T-helper 17 cell (primary cell): ENCODE results near the gene MBD3. TPM values are rescaled to one million over a fixed set of nuclear protein-coding genes. Genes with fewer than 3 reads are reported as not detected.
A peak's percentile ranks its signal among the peaks of the same experiment; 100 is the strongest.

Experiments used
- ATAC-seq: fragments of 150-1000 bp; cut with Tn5 transposase; 2 replicates; pipeline ENCODE4 v1.10.0; 2021; ENCODE audit warnings: mild to moderate bottlenecking, moderate library complexity
- DNase-seq, 3 donors: peaks; one replicate each; pipeline versions ENCODE4 v3.0.0 to v3.0.0-alpha.2; 2020 to 2021
- H3K9me3 ChIP-seq: one replicate; pipeline ENCODE4 v1.7.0; 2013; ENCODE audit warnings: low read length, mild to moderate bottlenecking; ENCODE audit not compliant: control insufficient read depth, poor library complexity, severe bottlenecking
- H3K27ac Mint-ChIP-seq: one replicate; pipeline ENCODE4 v1.8.0; 2022; ENCODE audit warnings: mild to moderate bottlenecking, moderate library complexity, mixed read lengths
- H3K27me3 Mint-ChIP-seq: one replicate; pipeline ENCODE4 v1.8.0; 2022; ENCODE audit warnings: mixed read lengths
- H3K36me3 Mint-ChIP-seq: one replicate; pipeline ENCODE4 v1.8.0; 2022; ENCODE audit warnings: low read depth, mixed read lengths
- H3K4me1 Mint-ChIP-seq: one replicate; pipeline ENCODE4 v1.8.0; 2022; ENCODE audit warnings: mild to moderate bottlenecking, mixed read lengths
- H3K4me3 Mint-ChIP-seq: one replicate; pipeline ENCODE4 v1.8.0; 2022; ENCODE audit warnings: mild to moderate bottlenecking, moderate library complexity, mixed read lengths
- total RNA-seq, 4 donors: library from RNA in 2 of 4; stranded (reverse) in 2 of 4; gene quantifications; one replicate each; pipeline ENCODE4 v1.2.3 and lab custom pipeline; 2022 to 2026

The MBD3 gene
- total RNA-seq, 2 donors from 2014 or later = 37.9 to 40.6 TPM

DNA sequence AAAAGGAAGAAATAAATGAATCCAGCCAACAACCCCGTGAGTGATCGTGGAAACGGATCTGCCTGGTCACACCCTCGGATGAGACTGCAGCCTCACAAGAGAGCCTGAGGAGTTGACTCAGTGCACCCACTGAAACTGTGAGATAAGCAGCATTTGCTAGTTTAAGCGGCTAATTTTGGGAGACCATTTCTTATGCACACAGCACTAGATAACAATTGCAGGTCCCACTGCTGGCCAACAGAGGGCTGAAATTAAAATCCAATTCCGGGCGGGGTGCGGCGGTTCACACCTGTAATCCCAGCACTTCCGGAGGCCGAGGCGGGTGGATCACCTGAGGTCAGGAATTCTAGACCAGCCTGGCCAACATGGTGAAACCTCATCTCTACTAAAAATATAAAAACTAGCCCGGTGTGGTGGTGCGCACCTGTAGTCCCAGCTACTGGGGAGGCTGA lies 9.0 kb upstream of the MBD3 start:
- no peak for ATAC-seq
- Mint-ChIP-seq H3K27me3 (no peaks in the 10 kb centered on the region), H3K27ac (no peak overlapping the region), H3K36me3 (no peaks in the 10 kb centered on the region), H3K4me1 (peaks cover 25% of the 10 kb centered on the region), H3K4me3 (no peak overlapping the region)
- H3K9me3 ChIP-seq = no peaks in the 10 kb centered on the region
- no peak for DNase-seq

DNA sequence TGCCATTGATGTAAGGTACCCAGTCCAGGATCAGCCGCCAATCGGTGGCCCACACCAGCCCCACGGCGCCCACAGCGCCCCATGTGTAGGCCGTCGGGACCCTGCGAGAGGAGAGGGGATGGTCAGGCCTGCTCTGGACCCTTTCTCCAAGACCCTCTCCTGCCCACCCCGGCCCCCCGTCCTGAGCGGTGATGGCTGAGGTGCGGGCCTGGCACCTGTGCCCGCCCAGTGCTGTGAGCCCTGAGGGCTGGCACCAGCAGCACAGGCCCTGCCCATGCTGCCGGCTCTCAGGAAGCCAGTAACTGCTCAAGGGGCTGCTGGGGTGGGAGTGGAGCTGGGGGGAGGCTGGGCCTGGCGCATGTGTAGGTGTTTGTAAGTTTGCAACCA lies 6.8 kb upstream of the MBD3 start:
- Mint-ChIP-seq H3K4me1 (peaks cover 16% of the 10 kb centered on the region), H3K4me3 (no peak overlapping the region), H3K27ac (no peak overlapping the region), H3K36me3 (no peaks in the 10 kb centered on the region), H3K27me3 (no peaks in the 10 kb centered on the region)
- no peak for ATAC-seq
- DNase-seq = no peak
- no peaks in the 10 kb centered on the region for H3K9me3 ChIP-seq

DNA sequence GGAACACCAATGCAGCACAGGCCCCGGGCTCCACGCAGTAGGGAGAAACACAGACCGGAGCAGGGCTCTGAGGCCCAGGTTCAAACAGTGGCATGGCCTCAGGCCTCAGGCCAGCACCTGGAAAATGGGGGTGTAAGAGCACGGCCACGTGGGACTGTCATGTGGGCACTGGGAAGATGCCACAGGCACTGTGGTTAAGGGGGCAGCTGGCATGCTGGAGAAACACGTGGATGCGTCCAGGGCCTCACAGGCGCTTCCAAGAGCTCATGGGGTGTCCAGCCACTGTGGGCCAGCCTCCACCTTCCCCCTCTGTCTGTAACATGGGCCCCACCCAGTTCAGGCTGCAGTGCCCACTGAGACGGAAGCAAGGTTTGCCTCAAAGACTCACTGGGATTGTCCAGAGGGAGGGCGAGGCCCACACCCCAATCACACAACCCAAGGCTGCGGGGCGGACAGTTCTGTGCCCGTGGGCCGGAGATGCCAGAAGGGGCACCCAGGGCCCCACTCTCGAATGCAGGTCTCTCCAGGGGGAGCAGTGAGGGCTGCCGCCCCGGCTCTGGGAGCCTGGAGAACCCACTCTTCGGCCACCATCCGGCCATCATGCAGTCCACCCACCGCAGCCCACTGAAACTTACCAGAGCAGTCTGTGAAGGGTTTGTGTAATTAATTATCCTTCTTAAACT lies 6.3 kb upstream of the MBD3 start:
- no peak overlapping the region for H3K4me3 Mint-ChIP-seq
- H3K9me3 ChIP-seq = no peaks in the 10 kb centered on the region
- no peak overlapping the region for H3K27ac Mint-ChIP-seq
- ATAC-seq (no peak), DNase-seq (no peak)
- H3K27me3 Mint-ChIP-seq = no peaks in the 10 kb centered on the region
- no peaks in the 10 kb centered on the region for H3K36me3 Mint-ChIP-seq
- peaks cover 11% of the 10 kb centered on the region for H3K4me1 Mint-ChIP-seq

DNA sequence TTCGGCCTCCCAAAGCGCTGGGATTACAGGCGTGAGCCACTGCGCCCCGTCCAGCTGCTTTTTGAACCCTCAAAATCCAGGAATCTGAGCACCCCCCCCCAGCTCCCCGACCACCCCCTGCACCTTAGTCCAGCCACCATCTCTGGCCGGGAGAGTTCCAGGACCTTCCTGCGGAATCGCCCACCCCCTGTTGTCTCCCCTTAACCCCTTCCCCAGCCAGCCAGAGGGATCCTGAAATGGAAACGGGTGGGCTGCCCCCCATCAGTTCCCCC lies 772 bp upstream of the MBD3 start:
- peaks cover 17% of the 10 kb centered on the region for H3K4me1 Mint-ChIP-seq
- no peaks in the 10 kb centered on the region for H3K36me3 Mint-ChIP-seq
- DNase-seq (no peak), ATAC-seq (no peak)
- H3K27ac Mint-ChIP-seq = peak overlapping the region; percentile 90
- H3K4me3 Mint-ChIP-seq = peak overlapping the region; percentile 91
- H3K9me3 ChIP-seq = no peaks in the 10 kb centered on the region
- H3K27me3 Mint-ChIP-seq = no peaks in the 10 kb centered on the region

DNA sequence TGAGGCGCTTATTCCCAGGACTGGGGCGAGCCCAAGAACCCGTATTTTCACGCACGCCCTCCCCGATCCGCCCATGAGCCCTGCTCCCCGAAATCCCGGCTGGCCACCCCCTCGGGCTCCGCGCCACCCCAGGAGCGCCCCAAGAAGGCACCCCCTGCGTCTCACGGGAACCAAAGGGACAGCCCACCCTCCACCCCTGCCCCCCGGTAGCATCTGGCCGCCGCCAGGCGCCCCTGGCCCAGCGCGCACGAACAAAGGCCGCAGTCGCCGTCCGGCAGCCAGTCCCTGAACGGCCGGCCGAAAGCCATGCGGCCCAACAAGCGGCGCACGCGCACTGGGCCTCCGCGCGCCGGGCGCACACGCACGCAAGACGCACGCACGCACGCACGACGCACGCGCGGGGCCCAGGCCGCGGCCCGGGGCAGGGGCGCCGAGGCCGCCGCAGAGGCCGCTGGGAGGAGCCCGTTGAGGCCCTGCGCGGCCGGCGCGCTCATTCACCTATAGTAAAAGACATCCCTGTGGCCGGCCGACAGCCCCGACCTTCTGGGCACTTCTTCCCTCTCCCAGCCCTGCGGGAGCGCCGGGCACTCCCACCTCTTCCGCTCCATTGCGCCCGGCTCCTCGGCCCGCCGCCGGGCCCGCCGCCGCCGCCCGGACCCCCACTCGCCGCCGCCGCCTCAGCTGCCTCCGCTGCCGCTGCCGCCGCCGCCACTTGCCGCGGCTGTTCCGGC lies 476 bp downstream of the MBD3 start:
- no peaks in the 10 kb centered on the region for H3K36me3 Mint-ChIP-seq
- no peaks in the 10 kb centered on the region for H3K27me3 Mint-ChIP-seq
- peak overlapping the region; percentile 89 for H3K4me3 Mint-ChIP-seq
- peak; percentile 77 to 84 (median 78) for DNase-seq
- H3K27ac Mint-ChIP-seq = peak overlapping the region; percentile 90
- H3K4me1 Mint-ChIP-seq = peaks cover 19% of the 10 kb centered on the region
- ATAC-seq = peak; percentile 86
- no peaks in the 10 kb centered on the region for H3K9me3 ChIP-seq

DNA sequence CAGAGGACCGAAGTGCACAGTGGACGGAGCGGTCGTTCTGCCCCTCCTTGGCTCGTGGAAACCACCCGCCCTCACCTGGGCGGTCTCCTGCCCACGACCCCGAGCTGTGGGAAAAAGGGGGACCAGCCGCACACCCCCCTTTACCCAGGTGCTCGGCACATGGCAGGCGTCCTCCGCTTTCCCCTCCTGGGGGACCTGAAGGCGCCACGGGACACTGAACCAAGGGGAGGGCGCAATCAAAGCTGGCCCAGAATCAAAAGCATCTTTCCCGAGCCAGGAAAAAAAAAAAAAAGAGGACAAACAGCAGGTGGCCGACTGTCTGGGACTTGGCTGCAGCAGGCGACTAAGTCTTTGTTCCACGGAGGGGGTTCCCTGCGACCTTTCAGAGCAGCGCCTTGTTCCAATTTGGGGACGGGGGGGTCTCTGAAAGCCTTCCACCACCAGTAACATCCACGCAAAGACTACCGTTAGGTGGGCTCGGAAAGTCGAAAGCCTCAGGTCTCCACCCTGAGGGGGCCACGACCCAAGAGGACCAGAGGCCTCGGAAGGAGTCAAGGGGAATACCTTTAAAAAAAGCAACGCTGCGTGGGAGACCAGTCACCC lies 1.1 kb downstream of the MBD3 start:
- no peak for ATAC-seq

DNA sequence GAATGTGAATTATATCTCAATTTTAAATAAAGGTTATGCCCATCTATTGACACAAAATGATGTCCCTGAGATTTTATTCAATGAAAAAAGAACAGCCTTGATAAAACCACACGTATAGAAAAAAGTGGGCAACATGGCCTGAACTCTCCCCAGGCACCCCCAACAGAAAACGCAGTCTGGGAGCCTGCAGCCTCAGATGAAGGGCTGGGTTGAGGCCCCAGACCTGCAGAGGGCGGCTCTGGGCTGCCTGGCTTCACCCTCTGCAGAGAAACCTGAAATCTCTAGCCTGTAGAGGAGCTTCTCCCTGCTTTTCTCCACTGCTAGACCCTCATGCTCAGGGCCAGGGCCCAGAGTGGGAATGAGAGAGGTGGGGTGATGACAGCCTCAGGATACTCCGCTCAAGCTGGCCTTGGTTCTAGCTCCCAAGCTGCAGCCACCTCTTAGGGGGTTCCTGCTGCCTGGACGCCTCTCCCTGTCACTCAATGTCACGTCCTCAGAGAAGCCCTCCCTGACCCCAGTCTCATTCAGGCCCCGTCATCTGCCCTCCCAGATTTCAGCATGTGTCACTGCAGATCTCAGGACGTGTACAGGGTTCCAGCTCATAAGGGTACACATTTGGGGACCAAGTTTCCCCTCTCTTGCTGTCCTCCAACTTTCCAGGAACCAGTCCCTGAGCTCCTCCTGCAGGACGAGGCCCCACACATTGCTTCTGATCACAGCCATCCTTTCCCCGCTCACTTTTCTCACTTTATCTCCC lies 1.8 kb downstream of the MBD3 start:
- Mint-ChIP-seq H3K27me3 (no peaks in the 10 kb centered on the region), H3K27ac (peak overlapping the region; percentile 90), H3K36me3 (no peaks in the 10 kb centered on the region), H3K4me1 (peaks cover 19% of the 10 kb centered on the region), H3K4me3 (peak overlapping the region; percentile 89)
- no peaks in the 10 kb centered on the region for H3K9me3 ChIP-seq
- DNase-seq (no peak), ATAC-seq (no peak)

More for the DNA sequence above, 1.1 kb downstream of the MBD3 start:
- DNase-seq = no peak
- peak overlapping the region; percentile 90 for H3K27ac Mint-ChIP-seq
- H3K9me3 ChIP-seq = no peaks in the 10 kb centered on the region
- H3K27me3 Mint-ChIP-seq = no peaks in the 10 kb centered on the region
- peaks cover 19% of the 10 kb centered on the region for H3K4me1 Mint-ChIP-seq
- peak overlapping the region; percentile 89 for H3K4me3 Mint-ChIP-seq
- no peaks in the 10 kb centered on the region for H3K36me3 Mint-ChIP-seq

DNA sequence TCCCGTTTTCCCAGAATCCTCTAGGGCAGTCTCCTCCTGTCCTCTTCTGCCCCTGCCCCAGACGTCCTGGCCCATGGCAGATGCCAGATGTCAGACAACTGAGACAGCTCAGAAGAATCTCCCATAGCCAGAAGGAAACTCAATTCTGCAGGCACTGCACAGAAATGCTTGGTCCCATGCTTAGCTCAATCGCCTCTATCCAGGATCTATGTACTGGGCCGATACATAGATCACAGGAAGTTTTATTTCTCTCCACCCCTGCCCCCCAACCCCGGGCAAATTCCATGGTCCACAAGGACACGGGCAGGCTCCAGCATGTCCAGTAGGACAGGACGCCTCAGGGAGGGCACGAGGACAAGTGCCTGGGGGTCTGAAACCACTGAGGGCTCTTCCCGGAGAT lies 4.8 kb downstream of the MBD3 start:
- ATAC-seq = no peak
- Mint-ChIP-seq H3K4me3 (no peak overlapping the region), H3K27ac (no peak overlapping the region), H3K36me3 (no peaks in the 10 kb centered on the region), H3K27me3 (no peaks in the 10 kb centered on the region), H3K4me1 (peaks cover 15% of the 10 kb centered on the region)
- H3K9me3 ChIP-seq = no peaks in the 10 kb centered on the region
- no peak for DNase-seq

DNA sequence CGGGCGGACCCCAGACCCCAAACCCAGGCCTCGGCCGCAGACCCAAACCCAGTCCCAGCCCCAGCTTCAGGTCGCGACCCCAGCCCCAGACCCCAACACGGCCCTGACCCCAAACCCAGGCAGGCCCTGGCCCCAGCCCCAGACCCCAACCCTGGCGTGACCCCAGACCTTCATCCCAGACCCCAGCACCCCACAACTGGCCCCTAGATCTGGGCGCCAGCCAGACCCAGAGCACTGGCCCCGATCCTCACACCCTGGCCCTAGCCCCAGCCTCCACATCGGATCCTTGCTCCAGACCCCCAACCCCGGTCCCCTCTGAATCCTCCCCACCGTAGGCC lies 7.5 kb downstream of the MBD3 start:
- no peak overlapping the region for H3K4me3 Mint-ChIP-seq
- no peak overlapping the region for H3K27ac Mint-ChIP-seq
- ATAC-seq = no peak

DNA sequence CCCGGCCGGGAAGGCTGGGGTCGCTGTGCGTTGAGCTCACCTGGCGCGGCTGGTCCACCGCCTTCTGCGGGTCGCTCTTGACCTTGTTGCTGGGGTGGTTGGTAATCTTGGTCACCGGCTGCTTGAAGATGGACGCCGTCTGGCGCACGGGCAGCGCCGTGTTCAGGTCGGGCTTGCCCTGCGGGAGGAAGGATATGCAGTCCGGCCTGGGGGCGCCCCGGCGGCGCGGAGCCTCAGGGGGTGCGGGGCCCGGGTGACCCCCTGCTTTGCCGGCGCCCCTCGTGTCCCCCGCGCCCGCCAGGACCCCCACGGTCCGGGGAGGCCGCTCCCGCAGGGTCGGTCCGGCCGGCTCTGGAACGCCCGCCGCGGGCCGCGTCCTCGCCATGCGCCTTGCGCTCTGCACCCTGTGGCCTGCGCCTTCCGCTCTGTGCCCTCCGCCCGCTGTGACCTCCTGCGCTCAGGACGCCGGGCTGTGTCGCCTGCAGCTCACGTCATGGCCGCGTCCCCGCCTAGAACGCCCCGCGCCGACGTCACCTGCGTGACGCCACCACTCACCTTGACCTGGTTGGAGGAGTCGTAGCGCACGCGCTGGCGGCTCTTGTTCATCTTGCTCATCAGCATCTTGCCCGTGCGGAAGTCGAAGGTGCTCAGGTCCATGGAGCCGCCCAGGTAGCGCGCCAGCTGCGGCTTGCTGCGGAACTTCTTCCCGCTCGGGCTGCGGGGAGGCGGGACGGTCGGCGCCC lies 8.0 kb downstream of the MBD3 start:
- no peak overlapping the region for H3K27ac Mint-ChIP-seq
- ATAC-seq = no peak
- H3K4me3 Mint-ChIP-seq = no peak overlapping the region

More for the DNA sequence above, 7.5 kb downstream of the MBD3 start:
- Mint-ChIP-seq H3K27me3 (no peaks in the 10 kb centered on the region), H3K36me3 (no peaks in the 10 kb centered on the region), H3K4me1 (peaks cover 8% of the 10 kb centered on the region)
- DNase-seq = no peak
- no peaks in the 10 kb centered on the region for H3K9me3 ChIP-seq

DNA sequence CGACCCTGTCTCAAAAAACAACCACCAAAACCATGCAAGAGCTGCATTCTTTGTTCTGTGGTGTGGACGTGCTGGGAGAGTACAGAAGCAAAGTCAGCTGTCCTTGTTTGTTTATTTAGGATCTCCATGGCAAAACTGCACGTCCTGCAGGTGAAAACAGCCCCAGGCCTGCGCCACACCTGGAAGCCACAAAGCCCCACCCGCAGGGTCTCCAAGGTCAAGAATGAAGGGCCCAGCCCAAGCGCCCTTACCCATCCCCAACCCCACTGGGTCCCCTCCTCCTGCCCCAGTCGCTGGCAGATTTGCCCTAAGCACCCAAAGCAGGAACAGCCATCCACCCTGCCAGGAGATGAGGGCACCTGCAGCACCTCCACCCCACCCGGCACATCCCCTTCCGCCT lies 10.5 kb downstream of the MBD3 start:
- H3K36me3 Mint-ChIP-seq = peaks cover 2% of the 10 kb centered on the region
- H3K27me3 Mint-ChIP-seq = no peaks in the 10 kb centered on the region
- no peak for ATAC-seq
- peaks cover 2% of the 10 kb centered on the region for H3K4me1 Mint-ChIP-seq
- no peak overlapping the region for H3K27ac Mint-ChIP-seq
- H3K4me3 Mint-ChIP-seq = no peak overlapping the region
- no peaks in the 10 kb centered on the region for H3K9me3 ChIP-seq
- no peak for DNase-seq

More for the DNA sequence above, 8.0 kb downstream of the MBD3 start:
- H3K36me3 Mint-ChIP-seq = peaks cover 2% of the 10 kb centered on the region
- DNase-seq = no peak
- no peaks in the 10 kb centered on the region for H3K27me3 Mint-ChIP-seq
- peaks cover 6% of the 10 kb centered on the region for H3K4me1 Mint-ChIP-seq
- no peaks in the 10 kb centered on the region for H3K9me3 ChIP-seq

DNA sequence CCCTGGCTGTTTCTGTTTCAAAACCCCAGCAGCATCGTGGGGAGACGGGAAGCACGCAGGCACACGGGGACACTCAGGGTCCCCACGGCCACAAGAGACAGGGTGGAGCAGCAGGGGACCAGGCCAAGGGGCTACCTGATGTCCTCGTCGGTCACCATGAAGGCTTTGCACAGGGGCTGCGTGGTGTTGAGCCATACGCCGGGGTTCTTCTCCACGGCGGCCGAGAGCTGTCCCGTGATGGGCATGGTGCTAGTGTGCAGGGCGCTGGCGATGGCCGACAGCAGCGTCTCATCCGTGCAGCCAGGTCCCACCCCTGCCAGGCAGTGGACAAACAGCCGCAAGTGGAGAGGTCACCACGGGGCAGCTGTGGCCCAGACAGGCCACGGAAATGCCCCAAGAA lies 11.7 kb downstream of the MBD3 start:
- Mint-ChIP-seq H3K27me3 (no peaks in the 10 kb centered on the region), H3K27ac (no peak overlapping the region), H3K36me3 (peaks cover 2% of the 10 kb centered on the region), H3K4me3 (no peak overlapping the region), H3K4me1 (peaks cover 2% of the 10 kb centered on the region)
- H3K9me3 ChIP-seq = no peaks in the 10 kb centered on the region
- DNase-seq (no peak), ATAC-seq (no peak)

DNA sequence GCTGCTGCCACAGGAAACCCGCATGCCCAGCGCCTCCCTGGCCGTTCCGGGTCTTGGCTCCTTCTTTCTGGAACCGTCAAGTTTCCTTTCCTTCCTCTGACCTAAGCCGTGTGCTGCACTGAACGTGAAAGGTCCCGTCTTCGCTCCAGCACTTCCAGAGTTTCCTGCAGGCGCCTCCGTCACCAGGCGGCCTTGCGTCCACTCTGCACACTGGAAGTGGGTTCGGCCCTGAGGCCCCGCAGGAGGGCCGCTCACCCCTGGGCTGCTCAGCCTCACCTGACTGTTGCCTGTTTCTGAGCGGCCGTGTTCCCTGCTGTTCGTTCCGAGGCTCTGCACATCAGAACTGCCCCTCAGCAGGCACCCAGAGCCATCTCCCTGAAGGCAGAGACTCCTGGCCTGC lies 12.3 kb downstream of the MBD3 start:
- no peak for DNase-seq
- Mint-ChIP-seq H3K4me1 (peaks cover 6% of the 10 kb centered on the region), H3K27ac (no peak overlapping the region), H3K4me3 (no peak overlapping the region), H3K27me3 (no peaks in the 10 kb centered on the region), H3K36me3 (peaks cover 2% of the 10 kb centered on the region)
- no peaks in the 10 kb centered on the region for H3K9me3 ChIP-seq
- ATAC-seq = no peak
